CD14-positive monocyte (primary cell): ENCODE measurements around the gene PCED1B. TPM values are rescaled to one million over a fixed set of nuclear protein-coding genes. Genes with fewer than 3 reads are reported as not detected.

Experiments
- DNase-seq, 3 donors: peaks; one replicate each; pipeline ENCODE4 v3.0.0-alpha.2; 2011 to 2022
- H2AFZ ChIP-seq: 2 replicates; pipeline ENCODE4 v1.6.0; 2012; ENCODE audit warnings: mild to moderate bottlenecking, low read depth, low read length, inconsistent platforms; ENCODE audit not compliant: insufficient read depth, poor library complexity, severe bottlenecking
- H3K27ac ChIP-seq, 2 donors: 1 replicate in 1 of 2; 2 replicates in 1 of 2; pipeline ENCODE4 v1.5.1; 2012 to 2013; ENCODE audit warnings: low read length in 2 of 2, control low read depth in 1 of 2, inconsistent platforms in 1 of 2, low read depth in 1 of 2, mild to moderate bottlenecking in 1 of 2
- H3K27me3 ChIP-seq, 2 donors: one replicate each; pipeline versions ENCODE4 v1.6.0 to v1.6.1; 2011 to 2013; ENCODE audit warnings: low read length in 2 of 2; ENCODE audit not compliant: control insufficient read depth in 2 of 2, insufficient read depth in 2 of 2
- H3K36me3 ChIP-seq, 2 donors: replicated peaks in 1 of 2; 1 replicate in 1 of 2; 2 replicates in 1 of 2; pipeline versions ENCODE4 v1.5.1 to v1.6.1; 2012 to 2013; ENCODE audit warnings: low read length in 2 of 2, control low read depth in 1 of 2, inconsistent platforms in 1 of 2, mild to moderate bottlenecking in 1 of 2; ENCODE audit not compliant: insufficient read depth in 2 of 2, control insufficient read depth in 1 of 2
- H3K4me1 ChIP-seq, 2 donors: 1 replicate in 1 of 2; 2 replicates in 1 of 2; pipeline versions ENCODE4 v1.5.1 to v1.6.1; 2012 to 2013; ENCODE audit warnings: low read length in 2 of 2, control low read depth in 1 of 2, inconsistent platforms in 1 of 2, mild to moderate bottlenecking in 1 of 2, moderate library complexity in 1 of 2; ENCODE audit not compliant: insufficient read depth in 2 of 2, control insufficient read depth in 1 of 2
- H3K4me2 ChIP-seq: replicated peaks from 2 replicates; pipeline ENCODE3; 2012; ENCODE audit warnings: low read length, moderate library complexity, mild to moderate bottlenecking; ENCODE audit not compliant: poor library complexity, severe bottlenecking; ENCODE audit errors: extremely low read depth
- H3K4me3 ChIP-seq, 3 experiments: fragments of 200-600 bp in 1 of 3; sonication (generic) in 1 of 3; replicated peaks in 1 of 3; 1 replicate in 2 of 3; 2 replicates in 1 of 3; pipeline ENCODE4 v1.5.1; 2011 to 2013; ENCODE audit warnings: low read length in 3 of 3, mild to moderate bottlenecking in 3 of 3, control low read depth in 2 of 3, low read depth in 2 of 3, inconsistent platforms in 1 of 3, moderate library complexity in 1 of 3
- H3K79me2 ChIP-seq: 2 replicates; pipeline ENCODE4 v1.6.0; 2012; ENCODE audit warnings: mild to moderate bottlenecking, control low read depth, inconsistent platforms, low read length, moderate library complexity; ENCODE audit not compliant: insufficient read depth
- H3K9ac ChIP-seq: 2 replicates; pipeline ENCODE4 v1.6.0; 2017; ENCODE audit warnings: low read length, mild to moderate bottlenecking; ENCODE audit not compliant: insufficient read depth, poor library complexity, severe bottlenecking
- H3K9me3 ChIP-seq, 2 donors: replicated peaks in 1 of 2; 1 replicate in 1 of 2; 2 replicates in 1 of 2; pipeline versions ENCODE4 v1.5.1 to v1.6.1; 2012 to 2013; ENCODE audit warnings: low read length in 2 of 2, control low read depth in 1 of 2; ENCODE audit not compliant: control insufficient read depth in 1 of 2, insufficient read depth in 1 of 2
- H4K20me1 ChIP-seq: 2 replicates; pipeline ENCODE4 v1.6.0; 2012; ENCODE audit warnings: mild to moderate bottlenecking, low read length, control low read depth, moderate library complexity; ENCODE audit not compliant: insufficient read depth
- H3K27ac Mint-ChIP-seq, 7 donors: one replicate each; pipeline ENCODE4 v1.8.0; 2020; ENCODE audit warnings: mild to moderate bottlenecking in 7 of 7, mixed read lengths in 7 of 7, moderate library complexity in 6 of 7, inconsistent platforms in 2 of 7
- H3K27me3 Mint-ChIP-seq, 3 donors: one replicate each; pipeline ENCODE4 v1.8.0; 2021 to 2022; ENCODE audit warnings: low read depth in 3 of 3, mild to moderate bottlenecking in 3 of 3, mixed read lengths in 3 of 3, moderate library complexity in 3 of 3, inconsistent platforms in 1 of 3
- H3K36me3 Mint-ChIP-seq, 2 donors: one replicate each; pipeline ENCODE4 v1.8.0; 2020; ENCODE audit warnings: mixed read lengths in 2 of 2, inconsistent platforms in 1 of 2, mild to moderate bottlenecking in 1 of 2
- H3K4me1 Mint-ChIP-seq: one replicate; pipeline ENCODE4 v1.8.0; 2020; ENCODE audit warnings: mild to moderate bottlenecking, mixed read lengths
- H3K4me3 Mint-ChIP-seq, 2 donors: one replicate each; pipeline ENCODE4 v1.8.0; 2020; ENCODE audit warnings: mild to moderate bottlenecking in 2 of 2, mixed read lengths in 2 of 2, moderate library complexity in 1 of 2
- H3K9me3 Mint-ChIP-seq, 7 donors: one replicate each; pipeline ENCODE4 v1.8.0; 2020 to 2022; ENCODE audit warnings: mixed read lengths in 7 of 7, mild to moderate bottlenecking in 6 of 7, moderate library complexity in 6 of 7, inconsistent platforms in 2 of 7
- CTCF ChIP-seq: fragments of 200-600 bp; IDR thresholded peaks from one replicate; pipeline ENCODE4 v1.8.0; 2022; ENCODE audit warnings: antibody characterized with exemption, mild to moderate bottlenecking
- WGBS: methylation state at CpG from one replicate; pipeline ENCODE4 v1.1.5; 2013; ENCODE audit warnings: missing lambda C conversion rate; ENCODE audit not compliant: insufficient coverage; 5-methylcytosine and 5-hydroxymethylcytosine counted together
- intact Hi-C, 2 donors: fragments of 100-400 bp; cut with micrococcal nuclease; formaldehyde crosslinking; loops; one replicate each; pipeline versions ENCODE4 v1.15.0 to v1.15.1; 2023
- polyA plus RNA-seq, 3 donors: library from polyadenylated mRNA; depleted of rRNA in 1 of 3; unstranded in 2 of 3; stranded (reverse) in 1 of 3; fragments of 300-500 nt in 2 of 3; fragments of >200 nt in 1 of 3; fragmentation: Illumina TruSeq in 2 of 3; gene quantifications; 1 replicate in 2 of 3; 2 replicates in 1 of 3; pipeline ENCODE4 v1.2.3, GENCODE V29; 2012 to 2021

The PCED1B gene
- polyA plus RNA-seq, 3 donors: 0.10 to 0.65 TPM; not detected in 1

DNA sequence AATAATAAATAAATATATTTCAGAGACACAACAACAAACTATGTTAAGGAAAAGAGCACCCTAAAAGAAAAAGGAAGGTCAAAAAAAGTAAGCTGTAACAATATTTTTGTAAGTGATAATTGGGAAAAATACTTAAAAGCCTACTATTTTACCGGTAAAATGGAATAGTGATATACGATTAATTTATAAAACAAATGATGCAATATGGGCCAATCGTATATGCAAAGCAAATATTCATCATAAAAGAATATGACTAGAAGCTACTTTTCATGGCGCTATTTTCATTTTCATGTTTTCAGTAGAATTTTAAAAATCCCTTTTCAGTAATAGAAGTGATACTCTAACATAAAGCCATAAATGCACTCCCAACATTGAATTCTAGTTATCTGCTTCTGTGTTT lies 131.4 kb downstream of the PCED1B start:
- no peak overlapping the region for H3K4me2 ChIP-seq
- peaks cover 58 to 59% of the 10 kb centered on the region in 2 donors for H3K4me1 ChIP-seq
- intact Hi-C loops: loop anchor here in 1 of 2 donors (10.0 kb wide), 1 partner anchor 144 kb away; no protein-coding TSS in a partner anchor
- H3K27me3 ChIP-seq: no peaks in the 10 kb centered on the region
- Mint-ChIP-seq H3K36me3 (peaks cover 16 to 17% of the 10 kb centered on the region in 2 donors), H3K4me3 (no peak overlapping the region), H3K27me3 (peaks cover 0 to 2% (median 0%) of the 10 kb centered on the region in 3 donors), H3K27ac (no peak overlapping the region), H3K9me3 (no peaks in the 10 kb centered on the region), H3K4me1 (peaks cover 64% of the 10 kb centered on the region)
- H3K79me2 ChIP-seq: peaks cover 37% of the 10 kb centered on the region
- no peak overlapping the region for H3K27ac ChIP-seq
- H3K36me3 ChIP-seq: peaks cover 0 to 13% of the 10 kb centered on the region in 2 donors
- no peaks in the 10 kb centered on the region for H3K9me3 ChIP-seq
- TF ChIP-seq CTCF: no peak
- H2AFZ ChIP-seq: no peak overlapping the region
- no peak overlapping the region for H3K9ac ChIP-seq
- no peak overlapping the region for H3K4me3 ChIP-seq
- no peak for DNase-seq
- WGBS: no CpG with 5 or more reads among the region's 4 CpGs
- H4K20me1 ChIP-seq: no peaks in the 10 kb centered on the region

DNA sequence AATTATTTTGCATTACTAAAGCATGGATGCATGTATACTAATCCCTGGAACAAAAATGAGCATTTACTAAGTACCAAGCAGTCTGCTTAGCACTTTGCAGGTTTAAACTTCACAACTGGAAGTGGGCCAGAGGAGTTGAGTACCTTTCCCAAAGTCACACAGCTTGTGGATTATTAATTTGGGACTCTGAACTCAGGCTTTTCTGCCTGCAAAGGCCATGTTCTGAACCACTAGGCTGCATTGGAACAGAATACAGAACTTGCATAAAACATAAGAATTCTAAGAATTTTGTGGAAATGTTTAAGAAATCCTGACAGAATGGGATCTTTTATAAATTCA lies 133.2 kb downstream of the PCED1B start:
- Histone ChIP-seq H3K79me2 (peaks cover 37% of the 10 kb centered on the region), H3K4me1 (peaks cover 56 to 60% of the 10 kb centered on the region in 2 donors), H3K36me3 (peaks cover 0 to 13% of the 10 kb centered on the region in 2 donors), H3K27ac (no peak overlapping the region), H3K9ac (no peak overlapping the region), H2AFZ (no peak overlapping the region), H3K4me2 (no peak overlapping the region), H3K27me3 (no peaks in the 10 kb centered on the region), H4K20me1 (no peaks in the 10 kb centered on the region), H3K4me3 (no peak overlapping the region), H3K9me3 (no peaks in the 10 kb centered on the region)
- peak overlapping the region in 1 of 7 donors; percentile 79 for H3K27ac Mint-ChIP-seq
- H3K4me3 Mint-ChIP-seq: no peak overlapping the region
- peaks cover 11 to 12% of the 10 kb centered on the region in 2 donors for H3K36me3 Mint-ChIP-seq
- no peak for TF ChIP-seq CTCF
- no peaks in the 10 kb centered on the region for H3K27me3 Mint-ChIP-seq
- peaks cover 59% of the 10 kb centered on the region for H3K4me1 Mint-ChIP-seq
- peaks cover 0 to 2% (median 0%) of the 10 kb centered on the region in 7 donors for H3K9me3 Mint-ChIP-seq
- intact Hi-C loops: loop anchor here in 1 of 2 donors (10.0 kb wide), 1 partner anchor 142 kb away; no protein-coding TSS in a partner anchor
- no peak for DNase-seq
